Measurements from ENCODE around the gene MVB12A. TPM values are rescaled to one million over a fixed set of nuclear protein-coding genes. Genes with fewer than 3 reads are reported as not detected.
A peak's percentile ranks its signal among the peaks of the same experiment; 100 is the strongest.

MVB12A gene
- total RNA-seq, 2 experiments from 2014 or later = 26.4 to 27.4 TPM

DNA sequence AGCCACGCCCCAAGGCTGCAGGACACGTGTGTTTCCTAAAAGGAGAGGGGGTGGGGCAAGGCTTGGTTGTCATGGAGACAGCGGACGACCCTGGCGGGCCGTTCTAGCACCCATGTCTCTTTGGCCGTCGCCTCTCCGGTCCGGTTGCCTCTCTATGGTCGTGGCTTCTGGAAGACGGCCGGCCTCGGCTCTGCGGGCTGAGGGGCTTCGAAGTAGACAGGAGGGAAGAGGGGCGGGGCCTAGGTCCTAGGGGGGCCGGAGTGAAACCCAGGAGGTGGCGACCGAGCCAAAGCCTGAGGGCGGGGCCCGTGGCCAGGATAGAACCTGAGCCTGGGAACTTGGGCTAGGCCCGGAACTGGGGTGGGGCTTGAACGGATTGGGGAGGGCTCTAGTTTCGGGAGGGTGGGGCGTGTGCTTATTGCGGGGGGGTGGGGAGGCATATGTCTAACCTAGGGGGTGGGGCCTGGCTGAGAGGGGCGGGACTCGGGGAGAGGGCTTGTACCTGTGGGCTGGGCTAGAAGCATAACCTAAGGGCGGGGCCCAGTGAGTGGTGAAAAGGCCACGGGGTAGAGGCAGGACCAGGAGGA lies 49.7 kb downstream of the MVB12A start:
- Mint-ChIP-seq H3K36me3 (no peaks in the 10 kb centered on the region), H3K4me1 (peaks cover 34% of the 10 kb centered on the region), H3K4me3 (peak overlapping the region; percentile 85), H3K9me3 (no peaks in the 10 kb centered on the region), H3K27me3 (no peaks in the 10 kb centered on the region), H3K27ac (peak overlapping the region; percentile 87)
- peak; percentile 82 for DNase-seq

DNA sequence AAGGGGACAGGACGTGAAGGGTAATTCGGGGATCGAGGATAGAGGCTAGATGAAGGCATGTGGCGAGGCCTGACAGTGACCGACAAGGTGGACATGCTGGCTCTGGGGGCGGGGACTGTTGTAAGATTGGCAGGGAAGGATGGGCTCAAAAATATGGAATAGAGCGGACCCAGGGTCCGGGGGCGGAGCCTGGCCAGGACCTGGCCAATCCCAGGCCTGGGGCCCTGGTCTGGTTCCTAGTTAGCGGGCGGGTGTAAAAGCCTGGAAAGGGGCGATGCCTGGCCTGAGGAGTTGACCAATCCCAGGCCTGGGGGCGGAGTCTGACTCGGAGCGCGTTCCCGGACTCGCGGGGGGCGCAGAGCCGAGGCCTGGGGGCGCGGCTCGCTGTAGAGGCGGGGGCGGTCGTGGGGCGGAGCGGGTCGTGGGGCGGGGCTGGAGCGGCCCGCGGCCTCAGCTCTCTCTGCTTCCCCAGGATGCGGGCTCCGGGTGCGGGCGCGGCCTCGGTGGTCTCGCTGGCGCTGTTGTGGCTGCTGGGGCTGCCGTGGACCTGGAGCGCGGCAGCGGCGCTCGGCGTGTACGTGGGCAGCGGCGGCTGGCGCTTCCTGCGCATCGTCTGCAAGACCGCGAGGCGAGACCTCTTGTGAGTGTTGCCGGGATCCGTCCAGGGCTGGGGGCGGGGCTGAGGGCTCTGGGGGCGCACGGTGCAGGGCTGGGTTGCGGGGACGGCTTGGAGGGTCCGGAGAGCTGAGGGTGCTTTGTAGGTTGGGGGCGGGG lies 50.4 kb downstream of the MVB12A start, which contains the start of gene SLC27A1:
Gene SLC27A1, plus strand, starts transcription at position 457 of the 774 bp plus-strand sequence. Its CDS starts 17 bp downstream, at position 474.
- Mint-ChIP-seq H3K36me3 (no peaks in the 10 kb centered on the region), H3K4me1 (peaks cover 34% of the 10 kb centered on the region), H3K27ac (peak within 1 kb of the TSS; percentile 87), H3K4me3 (peak within 1 kb of the TSS; percentile 85), H3K9me3 (no peaks in the 10 kb centered on the region), H3K27me3 (no peaks in the 10 kb centered on the region)
- peak; percentile 94 for DNase-seq

DNA sequence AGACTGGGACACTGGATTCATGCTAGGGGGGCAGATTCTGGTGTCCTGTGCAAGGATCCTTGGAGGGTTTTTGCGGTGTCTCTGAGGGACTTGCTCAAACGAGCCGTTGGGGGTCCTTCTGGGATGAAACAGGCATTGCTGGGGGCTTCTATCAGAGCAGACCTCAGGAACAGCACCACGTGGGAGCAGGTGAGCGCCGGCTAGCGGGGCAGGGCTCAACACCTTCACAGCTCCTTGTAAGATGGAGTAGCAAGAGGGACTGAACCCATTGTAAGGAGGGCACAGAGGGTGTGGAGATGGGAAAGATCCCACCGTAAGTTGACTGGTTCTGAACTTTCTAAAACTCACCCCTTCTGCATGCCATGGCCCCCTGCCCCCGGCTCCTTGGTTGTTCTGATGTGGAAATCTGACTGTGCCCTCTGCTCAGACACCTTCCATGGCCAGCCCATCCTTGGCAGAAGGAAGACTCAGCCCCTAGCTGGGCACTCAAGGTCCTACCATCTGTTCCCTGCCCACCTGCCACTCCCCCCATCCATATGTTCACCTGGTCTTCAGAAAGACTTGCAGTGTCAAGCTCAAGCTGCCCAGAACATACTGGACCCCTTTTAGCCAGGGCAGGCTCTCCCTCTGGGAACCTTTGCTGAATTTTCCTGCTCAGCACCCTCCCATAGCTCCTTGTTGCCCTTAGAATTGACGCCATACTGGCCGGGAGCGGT lies 51.7 kb downstream of the MVB12A start:
- Mint-ChIP-seq H3K4me1 (peaks cover 29% of the 10 kb centered on the region), H3K36me3 (no peaks in the 10 kb centered on the region), H3K27me3 (no peaks in the 10 kb centered on the region), H3K27ac (no peak overlapping the region), H3K9me3 (no peaks in the 10 kb centered on the region), H3K4me3 (peak overlapping the region; percentile 85)
- no peak for DNase-seq

DNA sequence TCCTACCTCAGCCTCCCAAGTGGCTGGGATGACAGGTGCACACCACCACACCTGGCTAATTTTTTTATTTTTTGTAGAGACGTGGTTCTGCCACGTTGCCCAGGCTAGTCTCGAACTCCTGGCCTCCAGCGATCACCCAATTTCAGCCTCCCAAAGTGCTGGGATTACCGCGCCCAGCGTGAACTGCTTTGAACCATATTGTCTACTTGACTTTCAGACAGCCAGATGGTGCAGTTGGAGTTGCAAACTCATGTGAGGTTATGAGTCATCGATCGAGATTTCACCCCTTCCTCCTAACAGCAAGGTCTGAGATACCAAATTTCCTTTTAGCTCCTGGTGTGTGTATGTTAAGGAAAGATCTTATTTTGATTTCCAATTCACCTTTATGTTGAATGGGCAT lies 53.2 kb downstream of the MVB12A start:
- H3K4me3 Mint-ChIP-seq = no peak overlapping the region
- no peak overlapping the region for H3K27ac Mint-ChIP-seq
- no peaks in the 10 kb centered on the region for H3K27me3 Mint-ChIP-seq
- no peaks in the 10 kb centered on the region for H3K36me3 Mint-ChIP-seq
- no peak for DNase-seq
- H3K4me1 Mint-ChIP-seq = peaks cover 29% of the 10 kb centered on the region
- no peaks in the 10 kb centered on the region for H3K9me3 Mint-ChIP-seq

Other genes with a start within 250 kb of the MVB12A start
- 10 to 100 TPM; 26.5 to 27.1 TPM for gene USE1, start 204.7 kb upstream of the MVB12A start, total RNA-seq
- gene OCEL1, start 193.8 kb upstream of the MVB12A start, total RNA-seq = 10 to 100 TPM; 11.9 to 12.6 TPM
- gene NR2F6, start 174.1 kb upstream of the MVB12A start, total RNA-seq = 1 to 10 TPM; 6.9 to 7.1 TPM
- not detected for gene USHBP1, start 155.3 kb upstream of the MVB12A start, total RNA-seq
- 100 to 1,000 TPM; 107 to 112 TPM for gene BABAM1, start 152.6 kb upstream of the MVB12A start, total RNA-seq
- 10 to 100 TPM; 22.9 to 23.2 TPM for gene ANKLE1, start 138.1 kb upstream of the MVB12A start, total RNA-seq
- gene ABHD8, start 116.6 kb upstream of the MVB12A start, total RNA-seq = 1 to 10 TPM; 4.1 to 4.9 TPM
- gene MRPL34, start 114.2 kb upstream of the MVB12A start, total RNA-seq = 100 to 1,000 TPM; 122 to 128 TPM
- gene DDA1, start 110.5 kb upstream of the MVB12A start, total RNA-seq = 10 to 100 TPM; 41.0 to 43.6 TPM
- 1 to 10 TPM; 2.5 to 2.7 TPM for gene ANO8, start 85.2 kb upstream of the MVB12A start, total RNA-seq
- 10 to 100 TPM; 49.0 to 49.6 TPM for gene GTPBP3, start 82.5 kb upstream of the MVB12A start, total RNA-seq
- gene PLVAP, start 42.7 kb upstream of the MVB12A start, total RNA-seq = not detected
- gene CCDC194, start 25.9 kb upstream of the MVB12A start, total RNA-seq = 1 to 10 TPM in 1 of 2 experiments, under 1 TPM in 1; 0.96 to 1.6 TPM
- 10 to 100 TPM; 92.6 to 98.6 TPM for gene BST2, start 14.4 kb upstream of the MVB12A start, total RNA-seq
- not detected for gene TMEM221, start 28.6 kb downstream of the MVB12A start, total RNA-seq
- not detected for gene NXNL1, start 40.9 kb downstream of the MVB12A start, total RNA-seq
- 1 to 10 TPM; 2.6 to 2.8 TPM for gene SLC27A1, start 50.5 kb downstream of the MVB12A start, total RNA-seq
- gene PGLS, start 91.6 kb downstream of the MVB12A start, total RNA-seq = 10 to 100 TPM; 55.0 to 58.4 TPM
- 10 to 100 TPM; 78.9 to 80.1 TPM for gene COLGALT1, start 135.6 kb downstream of the MVB12A start, total RNA-seq